Ishikawa (cell line): ENCODE results near the gene XRCC4.

ENCODE experiments used
- CEBPB ChIP-seq: IDR thresholded peaks from 2 replicates; pipeline ENCODE4 v1.6.1; 2012
- EGR1 ChIP-seq: IDR thresholded peaks from 2 replicates; pipeline ENCODE4 v1.6.1; 2012
- EP300 ChIP-seq: IDR thresholded peaks from 2 replicates; pipeline ENCODE4 v1.6.1; 2012; ENCODE audit warnings: borderline replicate concordance
- MAX ChIP-seq: IDR thresholded peaks from 2 replicates; pipeline ENCODE4 v1.6.1; 2012
- NFIC ChIP-seq: IDR thresholded peaks from 2 replicates; pipeline ENCODE4 v1.6.1; 2012
- RAD21 ChIP-seq: IDR thresholded peaks from 2 replicates; pipeline ENCODE4 v1.6.1; 2012; ENCODE audit warnings: low read depth
- TAF1 ChIP-seq: IDR thresholded peaks from 2 replicates; pipeline ENCODE4 v1.6.1; 2012; ENCODE audit warnings: low read depth, mild to moderate bottlenecking
- TCF12 ChIP-seq: IDR thresholded peaks from 2 replicates; pipeline ENCODE4 v1.6.1; 2012; ENCODE audit warnings: low read depth
- TEAD4 ChIP-seq: IDR thresholded peaks from 2 replicates; pipeline ENCODE4 v1.6.1; 2012
- YY1 ChIP-seq: IDR thresholded peaks from 2 replicates; pipeline ENCODE4 v1.6.1; 2012; ENCODE audit warnings: low read depth
- TF ChIP-seq, protein P1 (sequence below): IDR thresholded peaks from 2 replicates; pipeline ENCODE4 v1.6.1; 2012; ENCODE audit warnings: low read depth, mild to moderate bottlenecking
- TF ChIP-seq, protein P2 (sequence below): IDR thresholded peaks from 2 replicates; pipeline ENCODE4 v1.6.1; 2012

DNA sequence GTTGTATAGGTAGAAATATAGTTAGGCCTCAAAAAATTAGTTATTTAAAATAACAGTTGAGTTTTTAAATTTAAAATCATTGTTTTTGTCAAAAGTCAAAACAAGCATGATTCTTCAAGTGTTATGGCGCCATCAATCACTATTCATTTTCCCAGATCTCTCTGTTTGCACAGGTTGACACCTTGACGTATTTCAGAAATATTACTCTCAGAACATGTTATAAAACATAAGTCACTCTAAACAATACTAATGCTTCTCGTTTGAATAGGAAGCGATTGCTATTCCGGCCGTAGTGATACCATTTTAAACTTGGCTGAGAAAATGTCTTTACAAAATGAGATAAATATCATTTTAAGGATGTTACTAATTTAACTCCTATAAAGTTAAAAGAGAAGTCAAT is 268.1 kb downstream of the XRCC4 start:
- no peak for TF ChIP-seq CEBPB
- no peak for TF ChIP-seq RAD21
- TF ChIP-seq, protein P1, sequence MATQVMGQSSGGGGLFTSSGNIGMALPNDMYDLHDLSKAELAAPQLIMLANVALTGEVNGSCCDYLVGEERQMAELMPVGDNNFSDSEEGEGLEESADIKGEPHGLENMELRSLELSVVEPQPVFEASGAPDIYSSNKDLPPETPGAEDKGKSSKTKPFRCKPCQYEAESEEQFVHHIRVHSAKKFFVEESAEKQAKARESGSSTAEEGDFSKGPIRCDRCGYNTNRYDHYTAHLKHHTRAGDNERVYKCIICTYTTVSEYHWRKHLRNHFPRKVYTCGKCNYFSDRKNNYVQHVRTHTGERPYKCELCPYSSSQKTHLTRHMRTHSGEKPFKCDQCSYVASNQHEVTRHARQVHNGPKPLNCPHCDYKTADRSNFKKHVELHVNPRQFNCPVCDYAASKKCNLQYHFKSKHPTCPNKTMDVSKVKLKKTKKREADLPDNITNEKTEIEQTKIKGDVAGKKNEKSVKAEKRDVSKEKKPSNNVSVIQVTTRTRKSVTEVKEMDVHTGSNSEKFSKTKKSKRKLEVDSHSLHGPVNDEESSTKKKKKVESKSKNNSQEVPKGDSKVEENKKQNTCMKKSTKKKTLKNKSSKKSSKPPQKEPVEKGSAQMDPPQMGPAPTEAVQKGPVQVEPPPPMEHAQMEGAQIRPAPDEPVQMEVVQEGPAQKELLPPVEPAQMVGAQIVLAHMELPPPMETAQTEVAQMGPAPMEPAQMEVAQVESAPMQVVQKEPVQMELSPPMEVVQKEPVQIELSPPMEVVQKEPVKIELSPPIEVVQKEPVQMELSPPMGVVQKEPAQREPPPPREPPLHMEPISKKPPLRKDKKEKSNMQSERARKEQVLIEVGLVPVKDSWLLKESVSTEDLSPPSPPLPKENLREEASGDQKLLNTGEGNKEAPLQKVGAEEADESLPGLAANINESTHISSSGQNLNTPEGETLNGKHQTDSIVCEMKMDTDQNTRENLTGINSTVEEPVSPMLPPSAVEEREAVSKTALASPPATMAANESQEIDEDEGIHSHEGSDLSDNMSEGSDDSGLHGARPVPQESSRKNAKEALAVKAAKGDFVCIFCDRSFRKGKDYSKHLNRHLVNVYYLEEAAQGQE = no peak
- TF ChIP-seq MAX = no peak
- TF ChIP-seq TCF12 = no peak
- TF ChIP-seq EGR1 = no peak
- TF ChIP-seq, protein P2, sequence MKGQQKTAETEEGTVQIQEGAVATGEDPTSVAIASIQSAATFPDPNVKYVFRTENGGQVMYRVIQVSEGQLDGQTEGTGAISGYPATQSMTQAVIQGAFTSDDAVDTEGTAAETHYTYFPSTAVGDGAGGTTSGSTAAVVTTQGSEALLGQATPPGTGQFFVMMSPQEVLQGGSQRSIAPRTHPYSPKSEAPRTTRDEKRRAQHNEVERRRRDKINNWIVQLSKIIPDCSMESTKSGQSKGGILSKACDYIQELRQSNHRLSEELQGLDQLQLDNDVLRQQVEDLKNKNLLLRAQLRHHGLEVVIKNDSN = no peak
- no peak for TF ChIP-seq EP300
- no peak for TF ChIP-seq YY1
- no peak for TF ChIP-seq TEAD4
- no peak for TF ChIP-seq NFIC
- TF ChIP-seq TAF1 = no peak
